ENCODE results near the gene RNF123. TPM values are rescaled to one million over a fixed set of nuclear protein-coding genes. Genes with fewer than 3 reads are reported as not detected.
"Not testable (repeated sequence)": the region's sequence is repeated elsewhere in the genome, so short reads cannot be mapped to it uniquely, and the experiment has no call there.

RNF123 gene
- total RNA-seq, 4 donors from 2014 or later = 23.4 to 36.2 (median 31.5) TPM

GRCh38 chr3:49689908-49690624 is 709 bp downstream of the RNF123 start:
- intact Hi-C loops (cut with DNase I) = not testable (repeated sequence)

GRCh38 chr3:49690856-49691255 is 1.5 kb downstream of the RNF123 start:
- peaks cover 30 to 57% (median 45%) of the 10 kb centered on the region in 4 donors for H3K4me1 ChIP-seq
- intact Hi-C loops (cut with DNase I); H3K9me3 ChIP-seq; H3K36me3 ChIP-seq; DNase-seq (ENCODE audit: extremely low spot score); H3K27ac ChIP-seq (replicated peaks in 1 of 4): not testable (repeated sequence)
- peaks cover 0 to 22% (median 7%) of the 10 kb centered on the region in 4 donors for H3K27me3 ChIP-seq
- 100% methylated on average over 2 of the region's 3 CpGs for WGBS
- H3K4me3 ChIP-seq = peak overlapping the region in 2 of 4 donors; percentile 88 to 99

More at GRCh38 chr3:49689908-49690624, 709 bp downstream of the RNF123 start:
- WGBS = 13% methylated on average over 9 of the region's 16 CpGs
- Histone ChIP-seq H3K27ac (replicated peaks in 1 of 4) (peak overlapping the region; percentile 77 to 83 (median 82)), H3K4me3 (peak overlapping the region; percentile 80 to 99 (median 90)), H3K27me3 (peaks cover 0 to 30% (median 7%) of the 10 kb centered on the region in 4 donors), H3K4me1 (peaks cover 30 to 60% (median 46%) of the 10 kb centered on the region in 4 donors)
- H3K9me3 ChIP-seq; H3K36me3 ChIP-seq; DNase-seq (ENCODE audit: extremely low spot score): not testable (repeated sequence)

- WGBS = 85% methylated on average over 3 of the region's 3 CpGs
- DNase-seq (ENCODE audit: extremely low spot score); H3K4me3 ChIP-seq; H3K9me3 ChIP-seq; H3K36me3 ChIP-seq; H3K27ac ChIP-seq (replicated peaks in 1 of 4); intact Hi-C loops (cut with DNase I): not testable (repeated sequence)
- H3K27me3 ChIP-seq = peaks cover 0 to 16% (median 5%) of the 10 kb centered on the region in 4 donors
- H3K4me1 ChIP-seq = peaks cover 30 to 51% (median 38%) of the 10 kb centered on the region in 4 donors
Measured at GRCh38 chr3:49691481-49691880, 2.1 kb downstream of the RNF123 start.

DNA sequence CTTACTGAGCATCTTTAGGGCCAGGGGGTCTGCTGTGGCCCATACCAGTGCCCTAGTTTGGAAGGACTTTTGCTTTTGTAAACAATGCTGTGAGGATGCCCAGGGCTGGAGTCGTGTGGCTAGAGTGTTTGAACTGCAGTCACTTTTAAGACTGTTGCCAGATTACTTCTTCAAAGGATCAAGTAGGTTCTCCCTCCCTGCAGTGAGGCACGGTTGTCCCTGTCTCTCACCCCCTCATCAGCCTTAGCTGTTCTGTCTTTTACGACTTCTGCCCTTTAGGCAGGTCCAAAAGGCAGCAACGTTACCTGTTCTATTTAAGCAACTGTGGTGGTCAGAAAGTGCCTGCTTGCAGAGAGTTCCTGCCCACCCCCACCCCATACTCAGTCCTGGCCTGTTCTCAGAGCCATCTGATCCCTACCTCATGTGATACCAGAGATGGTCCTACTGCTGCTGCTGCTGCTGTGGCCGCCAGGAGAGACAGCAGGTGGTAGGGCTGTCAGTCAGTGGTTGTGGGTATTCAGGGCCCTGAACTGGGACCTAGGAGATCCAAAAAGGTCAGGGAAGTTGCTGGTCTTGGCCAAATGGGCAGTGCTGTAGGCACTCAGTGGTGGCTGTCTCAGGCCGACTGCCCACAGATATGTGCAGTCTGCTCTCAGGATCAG is 5.2 kb downstream of the RNF123 start:
- H3K9me3 ChIP-seq; H3K4me3 ChIP-seq; intact Hi-C loops (cut with DNase I); H3K27me3 ChIP-seq; H3K27ac ChIP-seq (replicated peaks in 1 of 4); DNase-seq (ENCODE audit: extremely low spot score): not testable (repeated sequence)
- Histone ChIP-seq H3K4me1 (peaks cover 19 to 32% (median 24%) of the 10 kb centered on the region in 4 donors), H3K36me3 (peaks cover 9 to 34% (median 25%) of the 10 kb centered on the region in 4 donors)
- WGBS = 61% methylated on average over 4 of the region's 6 CpGs

DNA sequence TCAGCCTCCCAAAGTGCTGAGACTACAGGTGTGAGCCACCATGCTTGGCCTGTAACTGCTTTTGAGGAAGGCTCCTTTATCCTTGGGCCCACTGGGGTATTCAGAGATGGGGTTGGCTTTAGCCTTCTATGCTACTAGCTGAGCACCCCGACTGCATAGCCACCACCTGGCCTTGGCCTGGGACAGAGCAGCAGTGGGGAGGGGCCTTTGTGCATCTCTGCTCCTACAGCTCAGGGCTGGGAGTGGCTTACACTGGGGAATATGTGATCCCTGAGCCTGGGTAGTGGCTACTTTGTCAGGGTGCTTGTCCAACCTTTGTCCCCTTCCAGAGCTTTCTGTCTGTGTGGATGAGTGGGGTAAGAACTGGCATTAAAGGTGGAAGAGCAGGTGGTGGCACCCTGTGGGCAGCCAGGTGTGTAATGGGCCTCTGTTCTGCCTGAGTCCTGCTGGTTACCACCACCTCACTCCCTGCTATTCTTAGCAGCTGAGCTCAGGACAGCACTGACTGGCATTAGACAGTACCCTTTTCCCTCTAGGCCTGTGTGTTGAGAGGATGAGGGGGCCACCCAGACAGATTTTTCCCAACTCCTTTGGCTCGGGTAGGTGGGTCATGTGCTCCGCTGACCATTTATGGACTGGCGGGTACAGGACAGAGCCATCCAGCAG is 6.1 kb downstream of the RNF123 start:
- H3K9me3 ChIP-seq; DNase-seq (ENCODE audit: extremely low spot score); H3K27ac ChIP-seq (replicated peaks in 1 of 4); intact Hi-C loops (cut with DNase I); H3K27me3 ChIP-seq; H3K4me3 ChIP-seq: not testable (repeated sequence)
- Histone ChIP-seq H3K4me1 (peaks cover 12 to 24% (median 17%) of the 10 kb centered on the region in 4 donors), H3K36me3 (peaks cover 15 to 43% (median 34%) of the 10 kb centered on the region in 4 donors)
- WGBS = 80% methylated on average over 4 of the region's 4 CpGs

DNA sequence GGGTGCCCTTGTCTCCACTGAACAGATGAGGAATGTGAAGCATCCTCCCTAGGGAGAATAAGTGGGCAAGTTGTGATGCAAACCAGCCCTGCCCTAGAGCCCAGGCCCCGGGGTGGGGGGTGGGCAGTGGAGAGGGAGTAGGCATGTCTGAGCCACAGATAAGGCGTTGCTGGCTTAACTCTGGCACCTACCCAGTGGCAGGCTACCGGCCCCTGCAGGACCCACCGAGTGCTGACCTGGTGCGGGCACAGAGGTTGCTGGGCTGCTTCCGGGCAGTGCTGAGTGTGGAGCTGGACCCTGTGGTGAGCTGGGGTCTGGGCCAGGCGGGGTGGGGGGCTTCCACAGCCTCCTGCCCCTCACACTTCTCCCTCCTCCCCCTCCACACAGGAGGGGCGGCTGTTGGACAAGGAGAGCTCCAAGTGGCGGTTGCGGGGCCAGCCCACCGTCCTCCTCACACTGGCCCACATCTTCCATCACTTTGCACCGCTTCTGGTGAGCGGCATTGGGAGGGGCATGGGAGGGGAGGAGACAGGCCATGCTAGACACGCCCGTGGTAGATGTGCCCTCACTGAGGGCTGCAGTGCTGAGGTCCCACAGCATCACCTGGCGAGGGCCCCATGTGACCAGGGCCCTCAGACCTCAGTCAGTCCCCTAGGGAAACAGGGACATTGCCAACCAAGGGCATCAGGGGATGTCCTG is 10.1 kb downstream of the RNF123 start:
- Histone ChIP-seq H3K27me3 (no peaks in the 10 kb centered on the region), H3K36me3 (peaks cover 33 to 73% (median 67%) of the 10 kb centered on the region in 4 donors), H3K4me3 (no peak overlapping the region), H3K4me1 (peaks cover 0 to 4% (median 2%) of the 10 kb centered on the region in 4 donors), H3K9me3 (no peaks in the 10 kb centered on the region), H3K27ac (replicated peaks in 1 of 4) (no peak overlapping the region)
- WGBS = 84% methylated on average over 15 of the region's 16 CpGs
- TF ChIP-seq POLR2A (IDR thresholded peaks at IDR 0.05; ENCODE audit: low read depth) = no peak
- TF ChIP-seq CTCF (IDR thresholded peaks at IDR 0.05) = no peak
- no peak for TF ChIP-seq POLR2AphosphoS5 (IDR thresholded peaks at IDR 0.05)
- TF ChIP-seq EP300 (IDR thresholded peaks at IDR 0.05) = no peak
- no peak for DNase-seq (ENCODE audit: extremely low spot score)
- intact Hi-C loops (cut with DNase I) = no loop called here

GRCh38 chr3:49700014-49700413 is 10.7 kb downstream of the RNF123 start:
- peaks cover 33 to 78% (median 73%) of the 10 kb centered on the region in 4 donors for H3K36me3 ChIP-seq
- intact Hi-C loops (cut with DNase I) = loop anchor here (5.0 kb wide), 1 partner anchor 137 kb away; no protein-coding TSS in a partner anchor
- no peak overlapping the region for H3K27ac ChIP-seq (replicated peaks in 1 of 4)
- no peak for DNase-seq (ENCODE audit: extremely low spot score)
- H3K27me3 ChIP-seq = no peaks in the 10 kb centered on the region
- H3K4me1 ChIP-seq = peaks cover 0 to 4% (median 2%) of the 10 kb centered on the region in 4 donors
- TF ChIP-seq EP300 (IDR thresholded peaks at IDR 0.05) (no peak), POLR2AphosphoS5 (IDR thresholded peaks at IDR 0.05) (no peak), POLR2A (IDR thresholded peaks at IDR 0.05; ENCODE audit: low read depth) (no peak), CTCF (IDR thresholded peaks at IDR 0.05) (no peak)
- H3K4me3 ChIP-seq = no peak overlapping the region
- H3K9me3 ChIP-seq = no peaks in the 10 kb centered on the region
- 85% methylated on average over 6 of the region's 8 CpGs for WGBS

Data from esophagus muscularis mucosa (tissue), 4 donors.